GM21423 (cell line): ENCODE data around the gene FGD4.
"Not testable (repeated sequence)": the region's sequence is repeated elsewhere in the genome, so short reads cannot be mapped to it uniquely, and the experiment has no call there.

Source experiments
- ATAC-seq: cut with Tn5 transposase; IDR thresholded peaks from one replicate; pipeline ENCODE4 v1.9.1; 2021; ENCODE audit warnings: mild to moderate bottlenecking, moderate library complexity; ENCODE audit not compliant: unreplicated experiment

The FGD4 gene

DNA sequence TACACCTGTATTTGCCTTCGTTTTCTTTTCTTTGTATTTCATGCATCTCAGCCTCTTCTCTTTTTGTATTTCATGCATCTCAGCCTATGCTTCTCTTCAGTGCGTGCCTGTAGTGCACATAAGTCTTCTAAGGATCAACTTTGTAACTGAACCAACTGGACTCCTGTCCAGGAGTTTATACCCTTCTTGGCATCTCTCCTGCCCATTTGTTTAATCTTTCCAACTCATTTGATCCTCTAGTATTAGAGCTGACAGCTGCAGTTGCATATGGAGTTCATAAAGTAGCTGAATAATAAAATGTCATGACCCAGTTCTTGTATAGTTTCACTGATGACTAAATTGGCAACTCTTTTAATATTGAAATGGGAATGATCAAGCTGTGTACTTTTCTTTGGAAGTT lies 89.7 kb downstream of the FGD4 start:
- no peak for ATAC-seq

DNA sequence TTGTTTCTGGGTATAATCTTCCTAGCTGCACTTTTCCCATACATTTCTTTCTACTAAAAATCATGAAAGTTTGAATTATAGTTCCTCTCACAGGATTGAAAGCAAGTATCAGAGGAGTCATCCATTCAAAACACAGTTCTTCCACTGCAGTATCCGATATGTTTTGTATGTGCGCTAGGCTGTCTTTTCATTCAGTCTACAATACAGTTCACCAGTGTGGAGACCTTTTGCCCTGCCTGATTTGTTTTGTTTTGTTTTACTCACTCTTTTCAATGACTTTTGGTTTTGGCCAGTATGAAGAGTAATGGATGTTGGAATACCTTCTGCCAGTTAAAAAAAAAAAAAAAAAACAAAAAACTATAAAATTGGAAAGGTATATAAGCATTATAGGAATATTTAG lies 91.4 kb downstream of the FGD4 start:
- ATAC-seq = no peak

DNA sequence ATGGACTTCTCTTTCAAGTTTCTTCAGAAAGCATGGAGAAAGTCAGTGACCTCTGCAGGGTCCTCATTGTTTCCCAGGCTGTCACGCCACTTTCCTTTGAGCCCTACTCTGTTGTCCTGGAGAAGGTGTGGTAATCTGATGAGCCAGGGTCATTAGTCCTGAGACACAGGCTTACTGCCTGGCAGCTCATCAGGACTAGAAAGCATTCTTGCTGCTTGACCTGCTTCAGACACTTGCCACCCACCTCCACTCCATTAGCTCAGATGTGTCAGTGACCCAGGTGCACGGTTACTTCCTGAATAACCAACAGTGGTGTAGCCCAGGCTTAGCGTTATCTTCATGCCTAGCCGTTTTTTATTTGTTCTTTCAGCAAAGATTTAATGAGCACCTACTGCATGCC lies 93.9 kb downstream of the FGD4 start:
- ATAC-seq = no peak

DNA sequence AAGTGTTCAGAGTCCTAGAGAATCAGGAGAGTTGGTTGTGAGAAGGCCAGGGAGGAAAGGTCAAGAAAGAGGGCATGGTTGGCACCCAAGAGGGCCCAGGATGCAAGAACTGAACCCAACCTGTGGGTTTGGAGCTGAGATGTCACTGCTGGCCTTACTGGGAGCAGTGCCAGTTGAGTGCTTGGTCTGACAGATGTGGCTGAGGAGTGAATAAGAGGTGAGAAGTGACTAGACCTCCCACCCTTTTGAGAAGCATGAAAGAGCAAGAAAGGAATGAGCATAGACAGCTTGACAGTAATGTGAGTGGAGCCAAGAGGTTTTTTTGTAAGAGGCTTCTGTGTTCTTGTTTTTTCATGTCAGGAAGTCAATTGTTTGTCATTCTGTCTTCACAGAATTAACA lies 95.3 kb downstream of the FGD4 start:
- ATAC-seq = no peak

DNA sequence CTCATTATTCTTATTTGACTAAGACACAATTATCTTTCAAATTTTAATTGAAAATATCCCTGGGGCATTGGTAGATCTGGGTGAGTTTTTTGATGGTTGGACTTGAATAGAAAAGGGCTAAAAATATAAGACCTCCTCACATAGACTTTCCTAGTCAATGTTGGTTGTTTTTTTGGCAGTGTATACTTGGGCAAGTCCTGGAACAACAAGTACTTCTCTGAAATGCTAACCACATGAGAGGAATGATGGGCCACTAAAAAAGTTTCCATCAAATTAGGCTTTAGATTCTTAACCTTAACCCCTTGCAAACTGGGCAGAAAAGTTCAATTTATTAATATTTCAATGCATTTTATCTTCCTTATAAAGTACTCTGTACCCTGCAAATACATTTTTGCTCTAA lies 97.6 kb downstream of the FGD4 start:
- ATAC-seq = no peak

DNA sequence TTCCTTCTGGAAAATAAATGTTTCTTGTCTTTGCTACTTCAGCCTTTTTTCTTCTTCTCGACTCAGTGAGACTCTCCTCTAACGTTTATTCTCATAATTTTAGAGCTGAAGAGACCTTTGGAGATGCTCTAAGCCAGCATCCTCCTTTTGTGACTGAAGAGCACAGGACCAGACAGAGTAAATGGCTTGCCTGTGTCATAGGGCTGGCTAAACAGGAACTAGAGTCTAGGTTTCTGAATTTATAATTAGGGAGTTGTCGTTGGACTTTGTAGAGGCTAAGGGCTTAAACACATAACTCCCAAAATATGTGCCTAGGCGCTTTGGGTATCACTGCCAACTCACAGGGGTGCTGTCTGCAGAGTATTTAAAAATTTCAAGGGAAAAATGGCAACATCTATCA lies 98.5 kb downstream of the FGD4 start:
- ATAC-seq = no peak

DNA sequence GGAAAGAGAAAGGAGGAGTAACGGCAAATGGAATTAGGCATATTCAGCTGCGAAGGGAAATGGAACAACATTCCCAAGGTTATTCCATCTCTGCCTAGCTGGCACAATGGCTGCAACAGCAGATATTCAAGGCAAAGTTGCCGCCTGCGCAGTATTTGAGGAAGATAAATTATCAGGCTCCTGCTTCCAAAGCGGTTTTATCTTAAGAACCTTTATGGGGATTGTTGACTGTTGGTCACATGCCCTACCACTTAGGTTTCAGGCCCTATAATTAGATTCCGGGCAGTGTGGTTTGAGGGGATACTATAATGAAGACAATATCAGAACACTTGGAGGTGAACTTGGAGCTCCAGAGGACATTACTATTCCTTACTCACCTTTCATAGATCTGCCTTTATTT lies 99.7 kb downstream of the FGD4 start:
- ATAC-seq = no peak

DNA sequence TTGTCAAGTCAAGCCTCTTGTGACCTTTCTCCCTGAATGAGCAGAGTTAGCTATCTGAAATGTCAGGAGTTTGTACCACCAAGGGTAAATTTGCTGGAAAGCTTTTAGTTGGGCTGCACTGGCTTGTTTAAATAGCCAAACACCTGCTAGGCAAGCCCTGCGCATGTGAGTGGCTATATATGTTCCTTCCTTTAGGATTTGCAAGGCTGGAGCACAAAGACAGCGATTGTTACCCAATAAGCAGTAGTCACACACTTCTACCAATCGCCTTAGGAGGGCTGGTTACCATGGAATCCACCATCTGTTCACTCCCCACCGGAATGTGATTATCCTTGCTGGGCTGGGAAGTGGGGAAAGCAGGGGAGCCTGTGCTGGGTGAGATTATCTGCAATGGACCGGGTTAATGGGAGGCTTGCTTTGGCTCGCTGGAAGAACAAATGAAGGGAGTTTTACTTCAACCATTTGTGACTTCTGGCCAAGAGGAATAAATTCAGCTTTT lies 102.5 kb downstream of the FGD4 start:
- ATAC-seq = no peak

DNA sequence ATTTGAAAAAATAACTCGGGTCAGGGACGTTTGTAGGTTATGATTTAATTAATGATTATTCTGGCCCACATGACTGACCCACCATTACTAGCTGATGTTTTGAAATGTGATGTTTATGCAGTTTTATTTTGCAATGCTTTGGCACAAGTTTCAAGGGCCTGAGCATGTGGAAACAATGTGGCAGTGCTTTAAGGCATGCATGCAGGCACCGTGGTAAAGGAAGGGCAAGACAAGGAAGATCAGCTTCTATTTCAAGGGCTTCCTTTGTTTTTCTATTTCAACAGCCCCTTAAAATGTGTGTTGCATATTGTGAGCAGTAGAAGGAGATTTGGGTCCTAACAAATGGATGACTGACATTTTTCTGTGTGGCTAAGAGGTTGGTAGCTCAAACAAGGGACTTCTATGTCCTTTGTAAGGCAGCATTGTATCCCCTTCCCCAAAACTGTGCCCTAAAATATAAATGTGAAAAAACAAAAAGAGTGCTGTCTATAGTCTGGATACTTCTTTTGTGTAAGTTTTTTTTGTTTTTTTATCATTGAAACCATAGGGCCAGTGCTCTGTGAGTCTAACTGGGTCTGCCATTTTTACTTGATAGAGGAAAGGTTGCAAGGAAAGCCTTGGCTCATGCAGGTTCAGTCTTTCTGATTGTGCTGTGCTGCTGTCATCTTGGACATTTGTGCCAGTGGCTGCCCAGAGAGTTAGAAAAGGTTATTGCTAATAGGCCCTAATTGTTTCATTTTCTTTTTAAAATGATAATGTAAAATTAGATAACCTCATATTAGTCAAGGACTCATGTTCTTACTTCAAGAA lies 103.5 kb downstream of the FGD4 start:
- no peak for ATAC-seq

DNA sequence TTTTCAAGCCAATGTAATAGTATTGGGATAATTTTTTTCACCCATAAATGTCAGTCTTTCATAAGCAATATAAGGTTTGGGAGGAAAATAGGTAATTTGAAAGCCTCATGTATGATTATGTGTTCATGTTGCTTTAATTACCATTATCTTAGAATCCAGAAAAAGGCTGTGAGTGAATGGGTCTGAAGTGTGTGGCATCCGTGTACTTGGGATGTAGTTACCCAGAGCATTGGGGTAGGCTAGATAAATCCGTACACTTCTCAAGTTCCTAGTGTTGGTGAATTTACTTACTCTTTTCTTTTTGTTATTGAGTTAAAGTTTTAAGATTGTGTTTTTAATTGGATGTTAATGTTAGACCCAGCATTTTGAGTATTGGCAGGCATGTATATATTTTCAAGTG lies 104.4 kb downstream of the FGD4 start:
- ATAC-seq = no peak

DNA sequence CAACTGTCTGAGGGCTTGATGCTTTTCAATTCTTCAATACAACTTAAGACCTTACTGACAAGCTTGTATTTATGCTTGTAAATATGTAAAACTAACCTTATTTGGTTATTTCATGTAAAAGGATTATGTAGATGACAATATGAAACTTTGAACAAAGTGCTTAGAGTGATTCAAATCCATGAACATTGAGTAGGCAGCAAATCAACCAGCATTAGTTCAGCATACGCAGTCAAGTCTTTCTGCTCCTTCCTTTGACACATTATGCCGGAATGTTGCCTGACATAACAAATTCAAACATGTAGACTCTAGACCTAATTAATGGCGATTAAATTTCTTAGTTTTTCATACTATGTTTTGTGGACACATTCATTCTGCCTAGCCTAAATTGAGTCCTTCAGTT lies 105.2 kb downstream of the FGD4 start:
- ATAC-seq = no peak

DNA sequence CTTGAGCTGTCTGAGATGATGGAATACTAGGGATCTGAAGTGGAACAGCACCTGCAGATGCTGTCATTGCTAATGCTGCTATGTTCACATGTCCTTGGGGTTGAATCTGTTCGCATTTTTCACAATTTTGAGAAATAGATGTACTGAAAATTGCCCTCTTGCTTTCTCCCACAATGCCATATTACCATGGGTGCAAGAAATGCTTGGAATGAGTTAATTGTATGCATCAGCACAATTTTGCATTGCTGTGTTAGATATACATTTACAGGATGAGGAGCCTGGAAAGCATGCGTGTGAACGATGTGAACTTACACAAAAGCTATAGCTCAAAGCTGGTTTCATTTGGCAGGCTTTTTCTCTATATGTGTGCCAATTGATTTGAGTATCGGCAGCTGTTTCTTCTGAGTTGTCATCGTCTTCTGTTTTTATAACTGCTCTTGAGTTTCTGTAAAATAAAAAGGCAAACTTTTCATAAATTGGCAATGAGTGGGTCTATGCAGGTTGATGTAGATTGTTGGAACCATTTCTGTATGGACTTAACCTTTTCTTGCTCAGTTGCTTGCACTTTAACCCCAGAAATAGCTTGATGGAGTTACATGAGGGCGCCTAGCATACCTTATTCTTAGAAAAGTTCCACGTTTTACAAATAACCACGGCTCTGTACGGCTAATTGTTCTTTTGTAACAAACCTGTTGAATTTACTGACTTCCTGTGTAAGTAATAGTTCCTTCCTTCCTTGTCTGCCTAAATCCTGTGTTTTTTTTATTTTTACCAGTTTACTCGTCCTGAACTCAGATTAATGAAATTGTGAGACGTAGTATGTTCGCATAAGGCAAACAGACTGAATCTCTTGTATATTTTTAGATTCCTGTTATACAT lies 105.9 kb downstream of the FGD4 start:
- no peak for ATAC-seq

DNA sequence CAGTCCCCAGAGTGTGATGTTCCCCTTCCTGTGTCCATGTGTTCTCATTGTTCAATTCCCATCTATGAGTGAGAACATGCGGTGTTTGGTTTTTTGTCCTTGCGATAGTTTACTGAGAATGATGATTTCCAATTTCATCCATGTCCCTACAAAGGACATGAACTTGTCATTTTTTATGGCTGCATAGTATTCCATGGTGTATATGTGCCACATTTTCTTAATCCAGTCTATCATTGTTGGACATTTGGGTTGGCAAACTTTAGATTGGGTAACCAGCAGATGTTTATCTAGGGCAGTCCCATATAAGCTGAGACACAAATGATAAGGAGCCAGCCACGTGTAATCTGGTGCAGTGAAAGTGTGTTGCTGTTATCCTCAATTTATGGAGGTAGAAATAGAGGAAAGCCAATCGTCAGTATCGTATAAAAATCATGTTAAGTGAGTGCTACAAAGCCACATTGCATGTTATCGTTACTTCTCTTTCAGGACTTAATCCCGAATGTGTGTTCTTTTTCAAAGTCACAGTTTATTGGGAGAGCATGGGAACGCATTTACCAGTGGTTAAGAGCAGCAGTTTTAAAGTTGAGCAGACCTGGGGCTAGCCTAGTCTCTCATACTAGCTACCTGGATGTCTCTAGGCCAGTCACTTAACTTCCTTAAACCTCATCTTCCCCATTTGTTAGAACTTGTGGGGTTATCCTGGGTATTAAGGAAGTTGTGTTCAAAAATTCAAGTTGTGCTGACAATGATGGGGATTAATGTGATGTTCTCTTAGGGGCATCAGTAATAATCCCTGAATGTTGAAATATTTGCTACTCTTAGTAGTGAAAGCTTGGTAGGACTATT lies 108.0 kb downstream of the FGD4 start:
- not testable (repeated sequence) for ATAC-seq

DNA sequence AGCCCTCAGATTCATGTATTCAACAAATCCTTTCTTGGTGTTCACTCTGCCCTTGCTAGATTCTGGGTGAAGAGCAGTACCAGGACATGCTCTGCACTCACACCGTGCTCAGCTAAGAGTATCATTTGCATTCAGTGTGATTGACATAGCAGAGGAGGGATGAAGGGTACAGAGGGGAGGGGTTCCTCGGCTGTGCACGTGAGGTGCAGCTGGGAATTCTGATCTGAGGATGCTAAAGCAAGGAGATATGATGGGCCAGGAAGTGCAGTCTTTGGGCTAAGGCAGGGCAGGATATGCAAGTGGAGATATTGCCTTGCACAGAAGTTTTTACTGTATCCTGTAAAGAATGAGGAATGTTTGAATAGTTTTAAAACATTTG lies 108.6 kb downstream of the FGD4 start:
- no peak for ATAC-seq

DNA sequence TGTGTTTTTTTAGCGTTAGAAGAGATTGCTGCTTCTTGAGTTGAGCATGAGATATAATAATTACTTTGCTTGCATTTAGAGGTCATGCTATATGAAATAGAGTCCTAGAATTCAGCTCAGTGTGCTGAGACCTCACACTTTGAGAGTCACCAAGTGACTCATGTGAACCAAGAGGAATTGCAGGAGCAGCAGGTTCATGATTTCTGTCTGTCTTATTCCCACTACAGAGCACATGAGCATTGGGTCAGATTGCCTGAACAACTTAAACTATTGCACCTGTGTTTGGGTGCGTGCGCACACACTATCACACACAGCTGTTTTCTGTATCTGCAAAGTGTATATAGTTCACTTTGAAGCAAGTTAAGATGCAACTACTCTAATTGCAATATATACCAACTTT lies 109.3 kb downstream of the FGD4 start:
- ATAC-seq = no peak

DNA sequence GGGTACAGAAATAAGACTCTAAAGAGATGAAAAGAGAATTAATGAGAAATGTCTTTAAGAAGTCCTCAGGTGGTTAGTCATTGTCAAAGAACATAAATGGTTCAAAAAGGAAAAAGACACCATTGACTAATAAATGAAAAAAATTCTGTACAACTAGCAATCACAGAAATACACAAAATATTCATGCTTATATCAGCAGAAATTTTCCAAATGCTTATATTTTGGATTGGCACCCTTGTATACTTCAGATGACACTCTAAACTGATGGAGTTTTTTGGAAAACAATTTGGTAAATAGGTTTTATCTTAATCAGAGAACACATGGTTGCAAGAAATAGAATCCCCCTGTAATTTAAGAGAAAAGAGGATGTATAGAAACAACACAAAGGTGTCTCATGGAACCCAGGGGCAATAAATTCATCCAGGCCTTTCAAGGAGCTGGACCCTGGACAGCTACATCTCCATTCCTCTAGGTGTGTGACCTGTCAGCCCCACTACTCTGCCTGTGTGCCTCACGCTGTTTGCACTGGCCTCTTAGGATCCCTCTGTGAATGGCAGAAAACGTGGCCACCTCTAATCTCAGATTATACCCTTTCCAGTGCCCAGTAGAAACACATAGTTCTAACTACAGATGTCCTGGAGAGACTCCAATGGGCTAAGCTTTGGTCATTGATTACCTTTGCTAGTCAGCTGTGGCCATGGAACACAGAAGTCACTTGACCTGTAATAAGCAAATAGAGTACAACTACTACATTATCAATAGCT lies 110.2 kb downstream of the FGD4 start:
- ATAC-seq = no peak

DNA sequence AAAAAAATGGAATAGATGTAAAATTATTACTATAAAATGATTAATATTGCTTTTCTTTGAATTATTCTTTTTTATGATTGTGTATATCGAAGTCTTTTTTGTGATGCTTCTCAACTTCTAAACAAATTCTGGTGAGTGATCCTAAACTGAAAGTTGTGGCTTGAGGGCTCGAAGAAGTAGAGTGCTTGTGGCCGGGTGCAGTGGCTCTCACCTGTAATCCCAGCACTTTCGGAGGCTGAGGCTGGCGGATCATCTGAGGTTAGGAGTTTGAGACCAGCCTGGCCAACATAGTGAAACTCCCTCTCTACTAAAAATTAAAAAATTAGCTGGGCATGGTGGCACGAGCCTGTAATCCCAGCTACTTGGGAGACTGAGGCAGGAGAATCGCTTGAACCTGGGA lies 112.6 kb downstream of the FGD4 start:
- ATAC-seq = not testable (repeated sequence)

DNA sequence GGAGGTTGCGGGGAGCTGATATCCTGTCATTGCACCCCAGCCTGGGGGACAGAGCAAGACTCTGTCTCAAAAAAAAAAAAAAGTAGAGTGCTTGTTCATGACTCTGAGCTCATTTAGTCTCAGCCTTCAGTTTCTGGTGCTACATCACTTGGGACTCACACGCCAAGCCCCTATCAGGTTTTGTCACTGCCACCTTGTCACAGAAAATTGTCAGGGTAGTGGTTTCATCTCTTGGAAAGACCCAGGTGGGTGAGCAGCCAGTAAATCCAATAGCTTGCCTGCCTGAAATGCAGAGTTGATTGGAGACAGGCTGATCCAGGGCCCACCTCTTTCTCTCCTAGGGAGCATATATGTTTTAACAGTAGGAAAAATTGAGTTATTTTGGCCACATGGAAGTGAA lies 113.0 kb downstream of the FGD4 start:
- no peak for ATAC-seq

DNA sequence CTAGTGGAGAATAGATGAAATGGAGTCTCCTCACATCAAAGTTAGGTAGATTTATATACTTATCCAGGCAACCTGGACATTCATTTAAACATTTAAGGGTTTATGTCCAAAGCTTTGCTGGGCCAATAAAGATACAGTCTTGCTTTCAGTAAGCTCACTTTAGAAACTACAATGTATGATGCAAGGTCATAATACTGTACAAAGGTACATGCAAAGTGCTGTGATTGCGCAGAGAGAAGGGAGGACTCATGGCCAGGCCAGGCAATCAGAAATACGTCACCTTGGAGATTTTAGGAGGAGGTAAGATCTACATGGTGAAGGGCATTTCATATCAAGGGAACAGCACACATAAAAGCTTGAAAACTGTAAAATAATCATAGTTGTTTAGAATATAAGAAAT lies 113.6 kb downstream of the FGD4 start:
- ATAC-seq = no peak

DNA sequence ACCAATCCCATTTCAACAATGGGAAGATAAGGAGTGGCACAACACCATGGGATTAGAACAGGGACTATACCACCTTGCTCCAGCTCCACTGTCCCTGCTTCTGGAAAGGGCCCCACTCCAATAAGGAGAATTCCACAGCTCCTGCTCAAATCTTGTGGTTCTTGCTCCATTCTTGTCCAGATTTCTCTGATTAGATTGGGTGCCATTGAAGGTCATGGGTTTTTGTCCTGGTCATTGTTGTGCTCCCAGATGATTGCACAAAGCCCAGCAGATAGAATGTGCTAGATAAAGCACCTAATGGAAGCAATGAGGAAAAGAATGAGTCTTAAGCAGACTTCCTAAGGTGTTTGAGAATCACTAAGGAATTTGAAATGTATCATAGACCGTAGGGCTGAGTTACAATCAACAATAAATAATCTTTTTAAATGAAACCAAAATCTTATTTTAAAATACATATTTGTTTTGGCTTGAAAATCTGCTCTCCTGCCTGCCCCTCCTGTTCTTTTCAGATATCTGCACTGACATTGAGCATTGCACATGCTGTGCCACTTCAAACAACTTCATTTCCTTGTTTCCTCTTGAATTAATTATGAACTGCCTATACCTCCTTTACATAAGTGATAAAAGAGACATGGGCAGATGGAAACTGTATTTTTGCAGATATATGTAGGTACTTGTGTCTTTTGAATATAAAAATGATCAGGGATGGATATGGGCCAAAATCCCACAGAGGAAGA lies 115.9 kb downstream of the FGD4 start:
- ATAC-seq = no peak
